Cardiac fibroblast (primary cell): Measurements from ENCODE around the gene MTHFD2L.

ENCODE experiments used
- DNase-seq, 2 donors: peaks; one replicate each; pipeline versions ENCODE4 v3.0.0 to v3.0.0-alpha.2; 2010; ENCODE audit warnings: low read depth in 2 of 2
- H3K4me3 ChIP-seq, 2 donors: replicated peaks in 1 of 2; 1 replicate in 1 of 2; 2 replicates in 1 of 2; pipeline ENCODE4 v1.5.1; 2011; ENCODE audit warnings: low read depth in 2 of 2, low read length in 2 of 2, mild to moderate bottlenecking in 2 of 2, moderate library complexity in 1 of 2
- CTCF ChIP-seq: IDR thresholded peaks from one replicate; pipeline ENCODE4 v1.5.1; 2011; ENCODE audit warnings: low read depth, mild to moderate bottlenecking, low read length, inconsistent platforms

The MTHFD2L gene

GRCh38 chr4:74217365-74217764 is 59.4 kb downstream of the MTHFD2L start:
- H3K4me3 ChIP-seq: no peak overlapping the region
- TF ChIP-seq CTCF: no peak
- DNase-seq: peak; percentile 32 to 82

- no peak for TF ChIP-seq CTCF
- peak; percentile 24 to 45 for DNase-seq
- H3K4me3 ChIP-seq: no peak overlapping the region
Measured at GRCh38 chr4:74218201-74218600, 60.3 kb downstream of the MTHFD2L start.

- no peak overlapping the region for H3K4me3 ChIP-seq
- TF ChIP-seq CTCF: no peak
- DNase-seq: no peak
Measured at GRCh38 chr4:74219240-74219639, 61.3 kb downstream of the MTHFD2L start.

GRCh38 chr4:74223098-74223497 is 65.2 kb downstream of the MTHFD2L start:
- no peak for DNase-seq
- H3K4me3 ChIP-seq: no peak overlapping the region
- TF ChIP-seq CTCF: no peak

GRCh38 chr4:74223801-74224200 is 65.9 kb downstream of the MTHFD2L start:
- TF ChIP-seq CTCF: no peak
- peak; percentile 57 to 94 for DNase-seq

GRCh38 chr4:74228691-74229640 is 71.0 kb downstream of the MTHFD2L start:
- peak; percentile 87 to 94 for DNase-seq
- H3K4me3 ChIP-seq: no peak overlapping the region
- TF ChIP-seq CTCF: peak; percentile 92

More at GRCh38 chr4:74223801-74224200, 65.9 kb downstream of the MTHFD2L start:
- H3K4me3 ChIP-seq: no peak overlapping the region
